ENCODE results near the gene C3orf52. TPM values are rescaled to one million over a fixed set of nuclear protein-coding genes. Genes with fewer than 3 reads are reported as not detected.

C3orf52 gene
- total and polyA plus RNA-seq, 2 experiments from 2014 or later = 8.1 to 16.6 TPM

DNA sequence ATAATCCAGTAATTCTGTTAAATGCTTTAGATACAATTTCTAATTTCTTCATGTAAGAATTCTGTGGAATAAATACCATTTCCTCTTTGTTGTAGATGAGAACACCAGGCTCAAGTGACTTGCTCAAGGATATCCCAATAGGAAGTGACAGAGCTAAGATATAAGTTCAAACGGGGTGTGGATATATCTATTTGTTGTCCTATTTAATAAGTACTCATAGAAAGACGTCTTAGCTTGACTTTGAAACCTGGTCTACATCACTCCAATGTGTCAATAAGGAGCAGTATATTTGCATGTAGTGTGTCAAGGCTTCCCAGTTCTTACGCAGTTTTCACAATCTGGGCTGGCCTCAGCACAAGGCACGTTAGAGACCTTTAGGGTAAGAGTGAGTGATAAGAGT lies 51.6 kb downstream of the C3orf52 start:
- H3F3A ChIP-seq (replicated peaks; ENCODE audit: low read depth) = no peaks in the 10 kb centered on the region

More for the DNA sequence above, 51.6 kb downstream of the C3orf52 start:
- no peak overlapping the region for H3K27ac ChIP-seq (ENCODE audit: low read depth)
- TF ChIP-seq EZH2 (IDR thresholded peaks at IDR 0.05; ENCODE audit: low read depth, unreplicated experiment) = no peak
- no peak for TF ChIP-seq CREB1 (CRISPR knock-in tag; IDR thresholded peaks at IDR 0.05; ENCODE audit: low read depth)
- TF ChIP-seq NANOG (IDR thresholded peaks at IDR 0.05; ENCODE audit: borderline replicate concordance) = no peak
- TF ChIP-seq, protein P1, sequence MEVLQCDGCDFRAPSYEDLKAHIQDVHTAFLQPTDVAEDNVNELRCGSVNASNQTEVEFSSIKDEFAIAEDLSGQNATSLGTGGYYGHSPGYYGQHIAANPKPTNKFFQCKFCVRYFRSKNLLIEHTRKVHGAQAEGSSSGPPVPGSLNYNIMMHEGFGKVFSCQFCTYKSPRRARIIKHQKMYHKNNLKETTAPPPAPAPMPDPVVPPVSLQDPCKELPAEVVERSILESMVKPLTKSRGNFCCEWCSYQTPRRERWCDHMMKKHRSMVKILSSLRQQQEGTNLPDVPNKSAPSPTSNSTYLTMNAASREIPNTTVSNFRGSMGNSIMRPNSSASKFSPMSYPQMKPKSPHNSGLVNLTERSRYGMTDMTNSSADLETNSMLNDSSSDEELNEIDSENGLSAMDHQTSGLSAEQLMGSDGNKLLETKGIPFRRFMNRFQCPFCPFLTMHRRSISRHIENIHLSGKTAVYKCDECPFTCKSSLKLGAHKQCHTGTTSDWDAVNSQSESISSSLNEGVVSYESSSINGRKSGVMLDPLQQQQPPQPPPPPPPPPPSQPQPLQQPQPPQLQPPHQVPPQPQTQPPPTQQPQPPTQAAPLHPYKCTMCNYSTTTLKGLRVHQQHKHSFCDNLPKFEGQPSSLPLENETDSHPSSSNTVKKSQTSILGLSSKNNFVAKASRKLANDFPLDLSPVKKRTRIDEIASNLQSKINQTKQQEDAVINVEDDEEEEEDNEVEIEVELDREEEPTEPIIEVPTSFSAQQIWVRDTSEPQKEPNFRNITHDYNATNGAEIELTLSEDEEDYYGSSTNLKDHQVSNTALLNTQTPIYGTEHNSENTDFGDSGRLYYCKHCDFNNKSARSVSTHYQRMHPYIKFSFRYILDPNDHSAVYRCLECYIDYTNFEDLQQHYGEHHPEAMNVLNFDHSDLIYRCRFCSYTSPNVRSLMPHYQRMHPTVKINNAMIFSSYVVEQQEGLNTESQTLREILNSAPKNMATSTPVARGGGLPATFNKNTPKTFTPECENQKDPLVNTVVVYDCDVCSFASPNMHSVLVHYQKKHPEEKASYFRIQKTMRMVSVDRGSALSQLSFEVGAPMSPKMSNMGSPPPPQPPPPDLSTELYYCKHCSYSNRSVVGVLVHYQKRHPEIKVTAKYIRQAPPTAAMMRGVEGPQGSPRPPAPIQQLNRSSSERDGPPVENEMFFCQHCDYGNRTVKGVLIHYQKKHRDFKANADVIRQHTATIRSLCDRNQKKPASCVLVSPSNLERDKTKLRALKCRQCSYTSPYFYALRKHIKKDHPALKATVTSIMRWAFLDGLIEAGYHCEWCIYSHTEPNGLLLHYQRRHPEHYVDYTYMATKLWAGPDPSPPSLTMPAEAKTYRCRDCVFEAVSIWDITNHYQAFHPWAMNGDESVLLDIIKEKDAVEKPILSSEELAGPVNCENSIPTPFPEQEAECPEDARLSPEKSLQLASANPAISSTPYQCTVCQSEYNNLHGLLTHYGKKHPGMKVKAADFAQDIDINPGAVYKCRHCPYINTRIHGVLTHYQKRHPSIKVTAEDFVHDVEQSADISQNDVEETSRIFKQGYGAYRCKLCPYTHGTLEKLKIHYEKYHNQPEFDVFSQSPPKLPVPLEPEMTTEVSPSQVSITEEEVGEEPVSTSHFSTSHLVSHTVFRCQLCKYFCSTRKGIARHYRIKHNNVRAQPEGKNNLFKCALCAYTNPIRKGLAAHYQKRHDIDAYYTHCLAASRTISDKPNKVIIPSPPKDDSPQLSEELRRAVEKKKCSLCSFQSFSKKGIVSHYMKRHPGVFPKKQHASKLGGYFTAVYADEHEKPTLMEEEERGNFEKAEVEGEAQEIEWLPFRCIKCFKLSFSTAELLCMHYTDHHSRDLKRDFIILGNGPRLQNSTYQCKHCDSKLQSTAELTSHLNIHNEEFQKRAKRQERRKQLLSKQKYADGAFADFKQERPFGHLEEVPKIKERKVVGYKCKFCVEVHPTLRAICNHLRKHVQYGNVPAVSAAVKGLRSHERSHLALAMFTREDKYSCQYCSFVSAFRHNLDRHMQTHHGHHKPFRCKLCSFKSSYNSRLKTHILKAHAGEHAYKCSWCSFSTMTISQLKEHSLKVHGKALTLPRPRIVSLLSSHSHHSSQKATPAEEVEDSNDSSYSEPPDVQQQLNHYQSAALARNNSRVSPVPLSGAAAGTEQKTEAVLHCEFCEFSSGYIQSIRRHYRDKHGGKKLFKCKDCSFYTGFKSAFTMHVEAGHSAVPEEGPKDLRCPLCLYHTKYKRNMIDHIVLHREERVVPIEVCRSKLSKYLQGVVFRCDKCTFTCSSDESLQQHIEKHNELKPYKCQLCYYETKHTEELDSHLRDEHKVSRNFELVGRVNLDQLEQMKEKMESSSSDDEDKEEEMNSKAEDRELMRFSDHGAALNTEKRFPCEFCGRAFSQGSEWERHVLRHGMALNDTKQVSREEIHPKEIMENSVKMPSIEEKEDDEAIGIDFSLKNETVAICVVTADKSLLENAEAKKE (CRISPR knock-in tag; IDR thresholded peaks at IDR 0.05) = no peak
- TF ChIP-seq, protein P2, sequence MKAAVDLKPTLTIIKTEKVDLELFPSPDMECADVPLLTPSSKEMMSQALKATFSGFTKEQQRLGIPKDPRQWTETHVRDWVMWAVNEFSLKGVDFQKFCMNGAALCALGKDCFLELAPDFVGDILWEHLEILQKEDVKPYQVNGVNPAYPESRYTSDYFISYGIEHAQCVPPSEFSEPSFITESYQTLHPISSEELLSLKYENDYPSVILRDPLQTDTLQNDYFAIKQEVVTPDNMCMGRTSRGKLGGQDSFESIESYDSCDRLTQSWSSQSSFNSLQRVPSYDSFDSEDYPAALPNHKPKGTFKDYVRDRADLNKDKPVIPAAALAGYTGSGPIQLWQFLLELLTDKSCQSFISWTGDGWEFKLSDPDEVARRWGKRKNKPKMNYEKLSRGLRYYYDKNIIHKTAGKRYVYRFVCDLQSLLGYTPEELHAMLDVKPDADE (IDR thresholded peaks at IDR 0.05) = no peak
- TF ChIP-seq, protein P3, sequence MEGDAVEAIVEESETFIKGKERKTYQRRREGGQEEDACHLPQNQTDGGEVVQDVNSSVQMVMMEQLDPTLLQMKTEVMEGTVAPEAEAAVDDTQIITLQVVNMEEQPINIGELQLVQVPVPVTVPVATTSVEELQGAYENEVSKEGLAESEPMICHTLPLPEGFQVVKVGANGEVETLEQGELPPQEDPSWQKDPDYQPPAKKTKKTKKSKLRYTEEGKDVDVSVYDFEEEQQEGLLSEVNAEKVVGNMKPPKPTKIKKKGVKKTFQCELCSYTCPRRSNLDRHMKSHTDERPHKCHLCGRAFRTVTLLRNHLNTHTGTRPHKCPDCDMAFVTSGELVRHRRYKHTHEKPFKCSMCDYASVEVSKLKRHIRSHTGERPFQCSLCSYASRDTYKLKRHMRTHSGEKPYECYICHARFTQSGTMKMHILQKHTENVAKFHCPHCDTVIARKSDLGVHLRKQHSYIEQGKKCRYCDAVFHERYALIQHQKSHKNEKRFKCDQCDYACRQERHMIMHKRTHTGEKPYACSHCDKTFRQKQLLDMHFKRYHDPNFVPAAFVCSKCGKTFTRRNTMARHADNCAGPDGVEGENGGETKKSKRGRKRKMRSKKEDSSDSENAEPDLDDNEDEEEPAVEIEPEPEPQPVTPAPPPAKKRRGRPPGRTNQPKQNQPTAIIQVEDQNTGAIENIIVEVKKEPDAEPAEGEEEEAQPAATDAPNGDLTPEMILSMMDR (conservative IDR thresholded peaks at IDR 0.05; ENCODE audit: low read depth in 2 of 2) = no peak
- no peak for TF ChIP-seq JUNB (IDR thresholded peaks at IDR 0.05; ENCODE audit: unreplicated experiment)
- TF ChIP-seq ZNF331 (CRISPR knock-in tag; IDR thresholded peaks at IDR 0.05; ENCODE audit: low read depth) = no peak
- no peak for TF ChIP-seq ZNF114 (CRISPR knock-in tag; IDR thresholded peaks at IDR 0.05)
- TF ChIP-seq EZH2phosphoT487 (IDR thresholded peaks at IDR 0.05; ENCODE audit: unreplicated experiment) = no peak
- no peak for TF ChIP-seq STAT1 (IDR thresholded peaks at IDR 0.05; ENCODE audit: unreplicated experiment)
- no peak overlapping the region for H2AFZ ChIP-seq
- Mint-ChIP-seq H3K27me3 (ENCODE audit: insufficient read depth, low read depth, poor library complexity) (no peaks in the 10 kb centered on the region), H3K9me3 (no peaks in the 10 kb centered on the region; the same call in 2 of the 3 replicates), H3K4me3 (no peak overlapping the region), H3K27ac (no peak overlapping the region), H3K36me3 (ENCODE audit: low read depth) (no peaks in the 10 kb centered on the region), H3K4me1 (peaks cover 31% of the 10 kb centered on the region)
- no peak overlapping the region for H3K4me3 ChIP-seq
- DNase-seq (ENCODE audit: low spot score) (no peak), ATAC-seq (peak; percentile 15; the same call in 2 of the 3 replicates)
- H3K4me2 ChIP-seq = 0 out of 2 replicates have a peak overlapping the region, but pooled peaks have one; percentile 5
- no peaks in the 10 kb centered on the region for H3K27me3 ChIP-seq (ENCODE audit: insufficient read depth)
- H4K20me1 ChIP-seq (replicated peaks; ENCODE audit: insufficient read depth) = no peaks in the 10 kb centered on the region
- no peaks in the 10 kb centered on the region for H3K9me2 ChIP-seq (ENCODE audit: insufficient read depth)
- peaks cover 20% of the 10 kb centered on the region for H3K4me1 ChIP-seq (ENCODE audit: insufficient read depth)
- H3K36me3 ChIP-seq (ENCODE audit: insufficient read depth) = no peaks in the 10 kb centered on the region
- H3K79me2 ChIP-seq (replicated peaks; ENCODE audit: insufficient read depth) = no peaks in the 10 kb centered on the region

Data from GM23338 (cell line).